OCI-LY1 (cell line): ENCODE results near the gene MMS19.

Experiments
- EZH2 ChIP-seq: fragments of 200-600 bp; sonication (generic), shearing (Covaris generic); IDR thresholded peaks from 2 replicates; pipeline ENCODE4 v1.8.0; 2017; ENCODE audit warnings: borderline replicate concordance, mixed run types, mild to moderate bottlenecking, antibody characterized with exemption, low read length, moderate library complexity, mixed read lengths
- TF ChIP-seq, protein P1 (sequence below): fragments of 200-600 bp; sonication (generic), shearing (Covaris generic); IDR thresholded peaks from 2 replicates; pipeline ENCODE4 v1.5.1; 2017; ENCODE audit warnings: mild to moderate bottlenecking, antibody characterized with exemption, low read length, moderate library complexity, mixed read lengths

DNA sequence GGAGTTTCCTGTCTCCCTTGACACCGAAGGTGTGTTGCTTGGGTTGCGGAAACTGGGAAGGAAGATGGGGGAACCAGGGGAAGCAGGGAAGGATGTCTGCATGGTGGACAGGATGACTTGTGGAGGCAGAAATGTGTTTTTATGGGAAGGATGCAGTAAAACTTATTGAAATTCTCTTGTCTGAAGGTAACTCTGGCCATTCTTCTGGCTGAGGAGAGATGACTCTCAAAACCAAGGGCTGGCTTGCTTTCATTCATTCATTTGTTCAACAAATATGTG, 2.0 kb upstream of the MMS19 start:
- TF ChIP-seq, protein P1, sequence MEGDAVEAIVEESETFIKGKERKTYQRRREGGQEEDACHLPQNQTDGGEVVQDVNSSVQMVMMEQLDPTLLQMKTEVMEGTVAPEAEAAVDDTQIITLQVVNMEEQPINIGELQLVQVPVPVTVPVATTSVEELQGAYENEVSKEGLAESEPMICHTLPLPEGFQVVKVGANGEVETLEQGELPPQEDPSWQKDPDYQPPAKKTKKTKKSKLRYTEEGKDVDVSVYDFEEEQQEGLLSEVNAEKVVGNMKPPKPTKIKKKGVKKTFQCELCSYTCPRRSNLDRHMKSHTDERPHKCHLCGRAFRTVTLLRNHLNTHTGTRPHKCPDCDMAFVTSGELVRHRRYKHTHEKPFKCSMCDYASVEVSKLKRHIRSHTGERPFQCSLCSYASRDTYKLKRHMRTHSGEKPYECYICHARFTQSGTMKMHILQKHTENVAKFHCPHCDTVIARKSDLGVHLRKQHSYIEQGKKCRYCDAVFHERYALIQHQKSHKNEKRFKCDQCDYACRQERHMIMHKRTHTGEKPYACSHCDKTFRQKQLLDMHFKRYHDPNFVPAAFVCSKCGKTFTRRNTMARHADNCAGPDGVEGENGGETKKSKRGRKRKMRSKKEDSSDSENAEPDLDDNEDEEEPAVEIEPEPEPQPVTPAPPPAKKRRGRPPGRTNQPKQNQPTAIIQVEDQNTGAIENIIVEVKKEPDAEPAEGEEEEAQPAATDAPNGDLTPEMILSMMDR, result no peak
- TF ChIP-seq EZH2, result no peak
